ENCODE data around the gene DAP. TPM values are rescaled to one million over a fixed set of nuclear protein-coding genes. Genes with fewer than 3 reads are reported as not detected.

Gene DAP
- total and polyA plus RNA-seq, 5 donors: 43.2 to 77.0 (median 55.8) TPM

- Histone ChIP-seq H3K27ac (ENCODE audit: low read length) (no peak overlapping the region), H3K4me3 (ENCODE audit: low read length) (no peak overlapping the region), H3K27me3 (ENCODE audit: control insufficient read depth, insufficient read depth) (no peaks in the 10 kb centered on the region), H3K9me3 (ENCODE audit: control insufficient read depth, low read length) (no peaks in the 10 kb centered on the region), H3K4me1 (ENCODE audit: control insufficient read depth, insufficient read depth, low read length) (no peaks in the 10 kb centered on the region)
- ATAC-seq: no peak
- WGBS: 90% methylated on average over 15 of the region's 15 CpGs
- intact Hi-C loops (cut with DNase I): no loop called here
- no peak for DNase-seq
Measured at GRCh38 chr5:10660720-10661387, 100.2 kb downstream of the DAP start.

- 78% methylated on average over 3 of the region's 3 CpGs for WGBS
- no peaks in the 10 kb centered on the region for H3K4me1 ChIP-seq (ENCODE audit: control insufficient read depth, insufficient read depth, low read length)
- no peaks in the 10 kb centered on the region for H3K27me3 ChIP-seq (ENCODE audit: control insufficient read depth, insufficient read depth)
- H3K27ac ChIP-seq (ENCODE audit: low read length): no peak overlapping the region
- no peak overlapping the region for H3K4me3 ChIP-seq (ENCODE audit: low read length)
- no peaks in the 10 kb centered on the region for H3K9me3 ChIP-seq (ENCODE audit: control insufficient read depth, low read length)
- no peak for DNase-seq
- ATAC-seq: no peak
- intact Hi-C loops (cut with DNase I): no loop called here
Measured at GRCh38 chr5:10660135-10660534, 100.9 kb downstream of the DAP start.

GRCh38 chr5:10658265-10658664, 102.8 kb downstream of the DAP start:
- DNase-seq (no peak), ATAC-seq (no peak)
- H3K4me3 ChIP-seq (ENCODE audit: low read length): no peak overlapping the region
- H3K4me1 ChIP-seq (ENCODE audit: control insufficient read depth, insufficient read depth, low read length): peaks cover 3% of the 10 kb centered on the region
- no peaks in the 10 kb centered on the region for H3K27me3 ChIP-seq (ENCODE audit: control insufficient read depth, insufficient read depth)
- intact Hi-C loops (cut with DNase I): no loop called here
- H3K27ac ChIP-seq (ENCODE audit: low read length): no peak overlapping the region
- H3K9me3 ChIP-seq (ENCODE audit: control insufficient read depth, low read length): no peaks in the 10 kb centered on the region
- WGBS: 96% methylated on average over 4 of the region's 4 CpGs

GRCh38 chr5:10655972-10656830, 104.8 kb downstream of the DAP start:
- ATAC-seq: no peak

GRCh38 chr5:10655161-10655971, 105.7 kb downstream of the DAP start:
- no peaks in the 10 kb centered on the region for H3K27me3 ChIP-seq (ENCODE audit: control insufficient read depth, insufficient read depth)
- H3K4me3 ChIP-seq (ENCODE audit: low read length): no peak overlapping the region
- ATAC-seq (no peak), DNase-seq (no peak)
- intact Hi-C loops (cut with DNase I): no loop called here
- 86% methylated on average over 29 of the region's 29 CpGs for WGBS
- H3K27ac ChIP-seq (ENCODE audit: low read length): no peak overlapping the region
- H3K4me1 ChIP-seq (ENCODE audit: control insufficient read depth, insufficient read depth, low read length): peaks cover 3% of the 10 kb centered on the region
- H3K9me3 ChIP-seq (ENCODE audit: control insufficient read depth, low read length): no peaks in the 10 kb centered on the region

More at GRCh38 chr5:10655972-10656830, 104.8 kb downstream of the DAP start:
- 87% methylated on average over 18 of the region's 18 CpGs for WGBS
- Histone ChIP-seq H3K4me1 (ENCODE audit: control insufficient read depth, insufficient read depth, low read length) (peaks cover 3% of the 10 kb centered on the region), H3K27me3 (ENCODE audit: control insufficient read depth, insufficient read depth) (no peaks in the 10 kb centered on the region), H3K27ac (ENCODE audit: low read length) (no peak overlapping the region), H3K9me3 (ENCODE audit: control insufficient read depth, low read length) (no peaks in the 10 kb centered on the region), H3K4me3 (ENCODE audit: low read length) (no peak overlapping the region)
- no peak for DNase-seq
- intact Hi-C loops (cut with DNase I): no loop called here

GRCh38 chr5:10654566-10654965, 106.5 kb downstream of the DAP start:
- Histone ChIP-seq H3K27ac (ENCODE audit: low read length) (no peak overlapping the region), H3K27me3 (ENCODE audit: control insufficient read depth, insufficient read depth) (no peaks in the 10 kb centered on the region), H3K4me3 (ENCODE audit: low read length) (no peak overlapping the region), H3K9me3 (ENCODE audit: control insufficient read depth, low read length) (no peaks in the 10 kb centered on the region), H3K4me1 (ENCODE audit: control insufficient read depth, insufficient read depth, low read length) (peaks cover 3% of the 10 kb centered on the region)
- 92% methylated on average over 13 of the region's 13 CpGs for WGBS
- intact Hi-C loops (cut with DNase I): no loop called here
- DNase-seq (no peak), ATAC-seq (no peak)

- Histone ChIP-seq H3K4me3 (ENCODE audit: low read length) (no peak overlapping the region), H3K27me3 (ENCODE audit: control insufficient read depth, insufficient read depth) (no peaks in the 10 kb centered on the region), H3K9me3 (ENCODE audit: control insufficient read depth, low read length) (no peaks in the 10 kb centered on the region), H3K4me1 (ENCODE audit: control insufficient read depth, insufficient read depth, low read length) (peaks cover 3% of the 10 kb centered on the region), H3K27ac (ENCODE audit: low read length) (no peak overlapping the region)
- intact Hi-C loops (cut with DNase I): no loop called here
- ATAC-seq (no peak), DNase-seq (no peak)
- 73% methylated on average over 12 of the region's 12 CpGs for WGBS
Measured at GRCh38 chr5:10653751-10654400, 107.2 kb downstream of the DAP start.

GRCh38 chr5:10653043-10653442, 108.0 kb downstream of the DAP start:
- Histone ChIP-seq H3K4me3 (ENCODE audit: low read length) (no peak overlapping the region), H3K27me3 (ENCODE audit: control insufficient read depth, insufficient read depth) (no peaks in the 10 kb centered on the region), H3K27ac (ENCODE audit: low read length) (no peak overlapping the region), H3K9me3 (ENCODE audit: control insufficient read depth, low read length) (no peaks in the 10 kb centered on the region), H3K4me1 (ENCODE audit: control insufficient read depth, insufficient read depth, low read length) (peaks cover 3% of the 10 kb centered on the region)
- ATAC-seq: peak; percentile 79 to 90
- WGBS: 51% methylated on average over 4 of the region's 4 CpGs
- intact Hi-C loops (cut with DNase I): no loop called here
- DNase-seq: peak; percentile 81 to 92 (median 87)

- ATAC-seq (no peak), DNase-seq (no peak)
- no peak overlapping the region for H3K4me3 ChIP-seq (ENCODE audit: low read length)
- no peaks in the 10 kb centered on the region for H3K9me3 ChIP-seq (ENCODE audit: control insufficient read depth, low read length)
- WGBS: 88% methylated on average over 8 of the region's 8 CpGs
- intact Hi-C loops (cut with DNase I): no loop called here
- H3K27me3 ChIP-seq (ENCODE audit: control insufficient read depth, insufficient read depth): no peaks in the 10 kb centered on the region
- H3K27ac ChIP-seq (ENCODE audit: low read length): no peak overlapping the region
- peaks cover 3% of the 10 kb centered on the region for H3K4me1 ChIP-seq (ENCODE audit: control insufficient read depth, insufficient read depth, low read length)
Measured at GRCh38 chr5:10652606-10653005, 108.4 kb downstream of the DAP start.

- Histone ChIP-seq H3K27ac (ENCODE audit: low read length) (no peak overlapping the region), H3K4me1 (ENCODE audit: control insufficient read depth, insufficient read depth, low read length) (peaks cover 3% of the 10 kb centered on the region), H3K9me3 (ENCODE audit: control insufficient read depth, low read length) (no peaks in the 10 kb centered on the region), H3K4me3 (ENCODE audit: low read length) (no peak overlapping the region), H3K27me3 (ENCODE audit: control insufficient read depth, insufficient read depth) (no peaks in the 10 kb centered on the region)
- intact Hi-C loops (cut with DNase I): no loop called here
- DNase-seq (no peak), ATAC-seq (peak in 1 of 2 donors; percentile 33)
- 89% methylated on average over 13 of the region's 13 CpGs for whole genome bisulfite sequencing
Measured at GRCh38 chr5:10652151-10652550, 108.9 kb downstream of the DAP start.
